MCF 10A (cell line): Measurements from ENCODE around the gene TMEM131. TPM values are rescaled to one million over a fixed set of nuclear protein-coding genes. Genes with fewer than 3 reads are reported as not detected.

Experiments
- BruUV-seq: library from RNA; stranded (reverse); fragments of 400-500 nt; replicated peaks from 2 replicates; lab custom pipeline; 2021; lab: Mats Ljungman, UMichigan
- CTCF ChIA-PET: fragments of 300-600 bp; sonication (Branson Sonifier 250); formaldehyde crosslinking; extraction: SDS; loops from one replicate; lab custom pipeline; 2021; ENCODE audit warnings: antibody characterized with exemption, inconsistent platforms; lab: Yijun Ruan, JAX
- POLR2A ChIA-PET: fragments of 300-600, 350-650 bp; sonication (Branson Sonifier 250); formaldehyde crosslinking; extraction: SDS; loops from one replicate; lab custom pipeline; 2020; ENCODE audit warnings: antibody characterized with exemption, inconsistent platforms; lab: Yijun Ruan, JAX
- DNase-seq: peaks from one replicate; pipeline ENCODE4 v3.0.0-alpha.2; 2018; ENCODE audit not compliant: unreplicated experiment
- H3K27ac Mint-ChIP-seq: one replicate; pipeline ENCODE4 v1.8.0; 2022; ENCODE audit warnings: mild to moderate bottlenecking, low read depth, mixed read lengths; ENCODE audit not compliant: unreplicated experiment
- H3K27me3 Mint-ChIP-seq: one replicate; pipeline ENCODE4 v1.8.0; 2022; ENCODE audit warnings: mixed read lengths; ENCODE audit not compliant: insufficient read depth, unreplicated experiment
- H3K36me3 Mint-ChIP-seq: one replicate; pipeline ENCODE4 v1.8.0; 2022; ENCODE audit warnings: mild to moderate bottlenecking, moderate library complexity, mixed read lengths; ENCODE audit not compliant: insufficient read depth, unreplicated experiment
- H3K4me1 Mint-ChIP-seq: one replicate; pipeline ENCODE4 v1.8.0; 2022; ENCODE audit warnings: mixed read lengths; ENCODE audit not compliant: insufficient read depth, unreplicated experiment
- H3K4me3 Mint-ChIP-seq: one replicate; pipeline ENCODE4 v1.8.0; 2022; ENCODE audit warnings: mild to moderate bottlenecking, moderate library complexity, mixed read lengths; ENCODE audit not compliant: unreplicated experiment
- H3K9me3 Mint-ChIP-seq: one replicate; pipeline ENCODE4 v1.8.0; 2022; ENCODE audit warnings: mixed read lengths; ENCODE audit not compliant: unreplicated experiment
- intact Hi-C: fragments of 100-400 bp; cut with micrococcal nuclease; formaldehyde crosslinking; loops from 2 replicates; pipeline ENCODE4 v1.14.1; 2022
- total RNA-seq: library from RNA; stranded (reverse); gene quantifications from 2 replicates; pipeline ENCODE4 v1.2.3, GENCODE V29; 2022
- TF ChIP-seq, protein P1 (sequence below): fragments of 200-600 bp; IDR thresholded peaks from one replicate; pipeline ENCODE4 v1.8.0; 2022; ENCODE audit warnings: antibody characterized with exemption, mild to moderate bottlenecking; ENCODE audit not compliant: unreplicated experiment

TMEM131 gene
- total RNA-seq, 1 experiment from 2014 or later: 42.2 TPM

GRCh38 chr2:97936881-97937280, 58.9 kb downstream of the TMEM131 start:
- H3K4me1 Mint-ChIP-seq: peaks cover 19% of the 10 kb centered on the region
- no peak for DNase-seq
- ChIA-PET CTCF (interaction anchor here (0.9 kb wide), 1 partner anchor 130 kb away, joined by 4 read pairs; no protein-coding TSS in a partner anchor), POLR2A (interaction anchor here (0.7 to 1.9 kb wide), 4 partner anchors 17 to 333 kb away, joined by 3 to 4 read pairs (median 3); no protein-coding TSS in a partner anchor)
- intact Hi-C loops: no loop called here
- TF ChIP-seq, protein P1, sequence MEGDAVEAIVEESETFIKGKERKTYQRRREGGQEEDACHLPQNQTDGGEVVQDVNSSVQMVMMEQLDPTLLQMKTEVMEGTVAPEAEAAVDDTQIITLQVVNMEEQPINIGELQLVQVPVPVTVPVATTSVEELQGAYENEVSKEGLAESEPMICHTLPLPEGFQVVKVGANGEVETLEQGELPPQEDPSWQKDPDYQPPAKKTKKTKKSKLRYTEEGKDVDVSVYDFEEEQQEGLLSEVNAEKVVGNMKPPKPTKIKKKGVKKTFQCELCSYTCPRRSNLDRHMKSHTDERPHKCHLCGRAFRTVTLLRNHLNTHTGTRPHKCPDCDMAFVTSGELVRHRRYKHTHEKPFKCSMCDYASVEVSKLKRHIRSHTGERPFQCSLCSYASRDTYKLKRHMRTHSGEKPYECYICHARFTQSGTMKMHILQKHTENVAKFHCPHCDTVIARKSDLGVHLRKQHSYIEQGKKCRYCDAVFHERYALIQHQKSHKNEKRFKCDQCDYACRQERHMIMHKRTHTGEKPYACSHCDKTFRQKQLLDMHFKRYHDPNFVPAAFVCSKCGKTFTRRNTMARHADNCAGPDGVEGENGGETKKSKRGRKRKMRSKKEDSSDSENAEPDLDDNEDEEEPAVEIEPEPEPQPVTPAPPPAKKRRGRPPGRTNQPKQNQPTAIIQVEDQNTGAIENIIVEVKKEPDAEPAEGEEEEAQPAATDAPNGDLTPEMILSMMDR: no peak
- H3K27ac Mint-ChIP-seq: no peak overlapping the region
- no peaks in the 10 kb centered on the region for H3K36me3 Mint-ChIP-seq
- no peaks in the 10 kb centered on the region for H3K27me3 Mint-ChIP-seq
- no peak overlapping the region for H3K4me3 Mint-ChIP-seq
- BruUV-seq: no TSS peak
- H3K9me3 Mint-ChIP-seq: no peaks in the 10 kb centered on the region

DNA sequence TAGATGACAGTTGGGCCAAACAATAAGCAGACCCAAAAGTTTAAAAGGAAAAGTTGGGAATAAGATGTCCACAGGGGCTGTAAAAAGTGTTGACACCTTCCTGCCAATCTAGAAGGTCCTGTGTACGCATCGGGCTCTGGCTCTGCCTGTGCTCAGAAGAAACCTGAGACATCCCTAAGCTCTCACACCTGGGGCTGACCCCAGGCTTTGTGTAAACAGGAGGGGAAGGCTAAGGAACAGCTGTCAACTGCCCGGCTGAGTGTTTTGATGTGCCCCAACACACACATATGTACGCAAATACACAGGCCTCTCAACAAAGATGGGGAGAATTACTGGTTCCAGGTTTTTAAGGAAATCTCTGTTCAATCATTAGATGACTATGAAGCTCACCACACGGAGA, 59.5 kb downstream of the TMEM131 start:
- Mint-ChIP-seq H3K4me1 (peaks cover 19% of the 10 kb centered on the region), H3K27me3 (no peaks in the 10 kb centered on the region), H3K4me3 (no peak overlapping the region), H3K27ac (no peak overlapping the region), H3K36me3 (no peaks in the 10 kb centered on the region), H3K9me3 (no peaks in the 10 kb centered on the region)
- POLR2A ChIA-PET: interaction anchor here (0.7 to 1.9 kb wide), 5 partner anchors 17 to 333 kb away, joined by 3 to 4 read pairs (median 3); no protein-coding TSS in a partner anchor
- TF ChIP-seq, protein P1: no peak
- CTCF ChIA-PET: interaction anchor here (0.7 to 1.0 kb wide), 3 partner anchors 65 to 129 kb away, joined by 3 to 4 read pairs (median 3); no protein-coding TSS in a partner anchor
- DNase-seq: peak; percentile 46
- intact Hi-C loops: no loop called here
- BruUV-seq: no TSS peak

DNA sequence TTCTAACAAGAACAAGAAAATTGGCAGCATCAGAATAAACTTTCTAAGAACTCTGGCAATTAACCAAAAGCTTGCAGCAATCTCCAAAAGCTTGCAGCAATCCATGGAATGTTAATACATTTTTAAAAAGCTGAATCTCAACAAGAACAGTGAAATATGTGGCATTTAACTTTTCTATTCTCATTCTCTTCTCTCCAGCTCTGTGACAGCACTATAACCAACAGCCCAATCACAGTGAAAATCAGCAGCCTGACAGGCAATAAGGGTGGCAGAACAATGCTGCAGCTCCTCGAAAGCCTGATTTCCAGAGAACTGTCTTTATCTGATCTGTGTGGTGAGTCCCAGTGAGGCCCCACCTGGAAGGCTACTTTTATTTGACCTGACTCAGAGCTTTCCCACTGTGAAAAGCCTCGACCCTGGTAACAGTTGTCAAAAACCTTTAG, 60.0 kb downstream of the TMEM131 start:
- POLR2A ChIA-PET: interaction anchor here (1.0 to 1.9 kb wide), 2 partner anchors 16 to 31 kb away, joined by 3 to 4 read pairs; no protein-coding TSS in a partner anchor
- Mint-ChIP-seq H3K36me3 (no peaks in the 10 kb centered on the region), H3K27me3 (no peaks in the 10 kb centered on the region), H3K4me3 (no peak overlapping the region), H3K4me1 (peaks cover 24% of the 10 kb centered on the region), H3K9me3 (no peaks in the 10 kb centered on the region), H3K27ac (no peak overlapping the region)
- TF ChIP-seq, protein P1: no peak
- intact Hi-C loops: no loop called here
- CTCF ChIA-PET: interaction anchor here (0.6 to 1.0 kb wide), 4 partner anchors 65 to 129 kb away, joined by 3 to 4 read pairs (median 3); no protein-coding TSS in a partner anchor
- BruUV-seq: no TSS peak
- peak; percentile 41 for DNase-seq

- TF ChIP-seq, protein P1: no peak
- CTCF ChIA-PET: no interaction called here
- Mint-ChIP-seq H3K36me3 (no peaks in the 10 kb centered on the region), H3K27ac (no peak overlapping the region), H3K4me3 (no peak overlapping the region), H3K4me1 (peaks cover 35% of the 10 kb centered on the region), H3K27me3 (no peaks in the 10 kb centered on the region), H3K9me3 (no peaks in the 10 kb centered on the region)
- DNase-seq: no peak
- BruUV-seq: no TSS peak
- intact Hi-C loops: no loop called here
- POLR2A ChIA-PET: interaction anchor here (0.6 kb wide), 1 partner anchor 445 kb away, joined by 3 read pairs; no protein-coding TSS in a partner anchor
These were observed 62.6 kb downstream of the TMEM131 start for GRCh38 chr2:97932975-97933662.
